ENCODE measurements around the gene LMTK2. TPM values are rescaled to one million over a fixed set of nuclear protein-coding genes. Genes with fewer than 3 reads are reported as not detected.

LMTK2 gene
- total and polyA plus RNA-seq, 7 donors = 3.0 to 19.9 (median 17.0) TPM

DNA sequence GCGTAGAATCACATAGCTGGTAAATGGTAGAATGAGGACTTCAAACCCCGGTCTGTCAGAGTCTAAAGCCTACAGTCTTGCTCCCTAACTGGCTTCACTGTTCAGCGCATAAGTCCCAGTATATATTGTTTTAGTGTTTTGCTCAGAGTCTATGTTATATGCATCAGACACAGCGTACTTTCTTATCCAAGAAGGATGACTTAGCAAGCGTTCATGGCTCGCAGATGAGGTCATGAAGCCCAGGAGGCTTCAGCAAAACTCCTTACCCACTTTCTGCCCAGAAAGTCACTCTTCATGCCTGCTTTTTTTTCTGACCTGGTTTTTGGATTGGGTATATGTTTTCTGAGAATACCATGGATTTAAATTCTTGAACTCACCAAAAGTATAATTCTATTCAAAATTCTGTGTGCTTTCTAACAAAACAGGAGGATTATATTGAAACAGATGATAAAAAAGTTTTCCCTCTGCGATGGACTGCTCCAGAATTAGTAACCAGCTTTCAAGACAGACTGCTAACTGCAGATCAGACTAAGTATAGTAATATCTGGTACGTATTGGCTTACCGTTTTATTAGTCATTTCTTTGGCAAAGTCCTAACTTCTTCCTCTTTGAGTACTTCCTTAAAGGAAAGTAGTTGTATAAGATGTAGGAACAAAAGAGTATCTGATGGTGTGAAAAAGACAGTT is 79.9 kb downstream of the LMTK2 start:
- Histone ChIP-seq H3K4me1 (peaks cover 0 to 18% (median 12%) of the 10 kb centered on the region in 4 donors), H3K27ac (peak overlapping the region; percentile 43 to 83 (median 65)), H3K27me3 (no peaks in the 10 kb centered on the region), H3K4me3 (peak overlapping the region in 1 of 4 donors; percentile 13), H3K9me3 (no peaks in the 10 kb centered on the region), H3K36me3 (peaks cover 0 to 16% (median 4%) of the 10 kb centered on the region in 4 donors)
- 80 to 87% methylated on average over 9 of the region's 9 CpGs for WGBS, 2 donors
- peak in 1 of 4 donors; percentile 2 for TF ChIP-seq POLR2AphosphoS5 (IDR thresholded peaks at IDR 0.05)
- TF ChIP-seq POLR2A (IDR thresholded peaks at IDR 0.05) = no peak
- TF ChIP-seq EP300 (IDR thresholded peaks at IDR 0.05) = no peak
- TF ChIP-seq, protein P1, sequence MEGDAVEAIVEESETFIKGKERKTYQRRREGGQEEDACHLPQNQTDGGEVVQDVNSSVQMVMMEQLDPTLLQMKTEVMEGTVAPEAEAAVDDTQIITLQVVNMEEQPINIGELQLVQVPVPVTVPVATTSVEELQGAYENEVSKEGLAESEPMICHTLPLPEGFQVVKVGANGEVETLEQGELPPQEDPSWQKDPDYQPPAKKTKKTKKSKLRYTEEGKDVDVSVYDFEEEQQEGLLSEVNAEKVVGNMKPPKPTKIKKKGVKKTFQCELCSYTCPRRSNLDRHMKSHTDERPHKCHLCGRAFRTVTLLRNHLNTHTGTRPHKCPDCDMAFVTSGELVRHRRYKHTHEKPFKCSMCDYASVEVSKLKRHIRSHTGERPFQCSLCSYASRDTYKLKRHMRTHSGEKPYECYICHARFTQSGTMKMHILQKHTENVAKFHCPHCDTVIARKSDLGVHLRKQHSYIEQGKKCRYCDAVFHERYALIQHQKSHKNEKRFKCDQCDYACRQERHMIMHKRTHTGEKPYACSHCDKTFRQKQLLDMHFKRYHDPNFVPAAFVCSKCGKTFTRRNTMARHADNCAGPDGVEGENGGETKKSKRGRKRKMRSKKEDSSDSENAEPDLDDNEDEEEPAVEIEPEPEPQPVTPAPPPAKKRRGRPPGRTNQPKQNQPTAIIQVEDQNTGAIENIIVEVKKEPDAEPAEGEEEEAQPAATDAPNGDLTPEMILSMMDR (IDR thresholded peaks at IDR 0.05) = no peak
- intact Hi-C loops (cut with DNase I) = no loop called here
- DNase-seq = no peak

- no peak for DNase-seq
- no peaks in the 10 kb centered on the region for H3K27me3 ChIP-seq
- TF ChIP-seq POLR2AphosphoS5 (IDR thresholded peaks at IDR 0.05) = peak in 1 of 4 donors; percentile 54
- TF ChIP-seq, protein P1 (IDR thresholded peaks at IDR 0.05) = no peak
- peaks cover 0 to 18% (median 12%) of the 10 kb centered on the region in 4 donors for H3K4me1 ChIP-seq
- H3K9me3 ChIP-seq = no peaks in the 10 kb centered on the region
- peak overlapping the region; percentile 43 to 83 (median 65) for H3K27ac ChIP-seq
- H3K36me3 ChIP-seq = peaks cover 0 to 22% (median 6%) of the 10 kb centered on the region in 4 donors
- 55 to 73% methylated on average over 1 of the region's 1 CpG for WGBS, 2 donors
- intact Hi-C loops (cut with DNase I) = no loop called here
- H3K4me3 ChIP-seq = peak overlapping the region in 1 of 4 donors; percentile 13
Measured at GRCh38 chr7:98187138-98187502, 80.5 kb downstream of the LMTK2 start.

GRCh38 chr7:98189559-98189958 is 82.9 kb downstream of the LMTK2 start:
- DNase-seq = no peak
- no peak overlapping the region for H3K27ac ChIP-seq
- no peak overlapping the region for H3K4me3 ChIP-seq
- no peaks in the 10 kb centered on the region for H3K9me3 ChIP-seq
- H3K27me3 ChIP-seq = no peaks in the 10 kb centered on the region
- 94 to 95% methylated on average over 11 of the region's 11 CpGs for WGBS, 2 donors
- intact Hi-C loops (cut with DNase I) = no loop called here
- H3K36me3 ChIP-seq = peaks cover 0 to 46% (median 15%) of the 10 kb centered on the region in 4 donors
- H3K4me1 ChIP-seq = peaks cover 0 to 18% (median 12%) of the 10 kb centered on the region in 4 donors
- TF ChIP-seq EP300 (IDR thresholded peaks at IDR 0.05) (no peak), POLR2A (IDR thresholded peaks at IDR 0.05) (no peak), POLR2AphosphoS5 (IDR thresholded peaks at IDR 0.05) (no peak)
- TF ChIP-seq, protein P1 (IDR thresholded peaks at IDR 0.05) = no peak

- 97% methylated on average over 32 of the region's 32 CpGs for WGBS, 2 donors
- H3K36me3 ChIP-seq = peaks cover 7 to 66% (median 16%) of the 10 kb centered on the region in 4 donors
- DNase-seq = no peak
Measured at GRCh38 chr7:98191668-98192431, 85.2 kb downstream of the LMTK2 start.

More at GRCh38 chr7:98191668-98192431, 85.2 kb downstream of the LMTK2 start:
- H3K4me1 ChIP-seq = peaks cover 0 to 7% (median 2%) of the 10 kb centered on the region in 4 donors
- H3K27me3 ChIP-seq = no peaks in the 10 kb centered on the region
- TF ChIP-seq POLR2AphosphoS5 (IDR thresholded peaks at IDR 0.05) = no peak
- TF ChIP-seq, protein P1 (IDR thresholded peaks at IDR 0.05) = no peak
- TF ChIP-seq POLR2A (IDR thresholded peaks at IDR 0.05) = no peak
- no peak for TF ChIP-seq EP300 (IDR thresholded peaks at IDR 0.05)
- intact Hi-C loops (cut with DNase I) = no loop called here
- H3K9me3 ChIP-seq = no peaks in the 10 kb centered on the region
- H3K27ac ChIP-seq = no peak overlapping the region
- H3K4me3 ChIP-seq = no peak overlapping the region

Data from sigmoid colon (tissue), 7 donors.